HG03520 (cell line): ENCODE measurements around the gene ZFYVE16.
"Not testable (repeated sequence)": the region's sequence is repeated elsewhere in the genome, so short reads cannot be mapped to it uniquely, and the experiment has no call there.

ENCODE experiments used
- ATAC-seq: cut with Tn5 transposase; IDR thresholded peaks from one replicate; pipeline ENCODE4 v1.9.1; 2021; ENCODE audit warnings: mild to moderate bottlenecking, moderate library complexity; ENCODE audit not compliant: unreplicated experiment

ZFYVE16 gene

DNA sequence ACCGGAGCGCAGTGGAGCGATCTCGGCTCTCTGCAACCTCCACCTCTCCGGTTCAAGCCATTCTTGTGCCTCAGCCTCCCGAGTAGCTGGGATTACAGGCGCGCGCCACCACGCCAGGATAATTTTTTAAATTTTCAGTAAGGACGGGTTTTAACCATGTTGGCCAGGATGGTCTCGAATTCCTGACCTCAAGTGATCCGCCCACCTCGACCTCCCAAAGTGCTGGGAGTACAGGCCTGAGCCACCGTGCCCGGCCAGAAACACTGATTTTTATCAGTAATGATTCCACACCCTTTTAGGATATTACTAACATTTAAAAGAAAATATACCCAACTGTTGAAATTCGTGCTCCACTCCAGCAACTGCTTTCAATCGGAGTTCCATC lies 79.6 kb downstream of the ZFYVE16 start:
- no peak for ATAC-seq

DNA sequence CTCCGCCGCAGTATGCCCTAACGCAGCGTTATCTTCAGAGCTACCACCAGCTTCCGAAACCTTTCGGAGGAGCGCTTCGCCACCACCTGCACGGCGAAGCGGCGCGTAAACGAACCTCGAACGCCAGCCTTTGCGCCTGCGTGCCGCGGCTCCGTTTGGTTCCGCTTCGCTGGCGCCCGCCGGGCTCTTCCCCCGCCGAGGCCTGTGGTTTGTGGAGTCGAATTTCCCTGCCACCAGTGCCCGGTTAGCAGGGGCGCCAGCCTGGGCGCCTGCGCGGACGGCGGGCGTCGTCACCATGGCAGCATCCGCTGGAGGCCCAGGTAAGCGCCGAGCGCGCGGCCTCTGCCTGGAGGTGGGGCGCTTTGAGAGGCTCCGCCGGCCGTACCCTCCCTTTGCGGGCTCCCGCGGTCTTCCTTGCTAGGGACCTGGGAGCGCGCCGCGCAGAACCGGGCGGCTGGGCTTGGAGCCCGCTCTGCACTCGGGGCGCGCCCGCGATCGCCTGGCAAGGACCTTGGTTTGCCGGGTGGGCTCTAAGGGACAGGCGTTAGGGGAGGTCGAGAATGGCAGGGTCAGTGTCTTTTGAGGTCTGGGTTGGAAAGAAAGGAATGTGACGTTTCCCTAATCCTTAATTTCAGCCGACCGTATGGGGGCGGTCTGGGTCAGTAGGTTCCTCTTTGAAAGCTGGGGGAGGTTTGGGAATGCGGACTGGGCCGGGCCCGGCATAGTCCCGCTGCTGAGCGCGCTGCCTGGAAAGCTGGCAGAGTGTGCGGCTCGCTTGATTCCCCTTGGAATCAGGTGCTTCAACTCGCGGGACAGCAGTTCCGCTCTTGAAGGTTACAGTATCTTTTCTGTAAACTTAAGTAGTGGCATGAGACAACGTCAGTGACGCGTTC lies 80.2 kb downstream of the ZFYVE16 start, which contains the start of gene FAM151B:
Gene FAM151B, plus strand, starts transcription at position 272 of the 893 bp plus-strand sequence. Its CDS starts 24 bp downstream, at position 296.
- ATAC-seq = peak; percentile 76

DNA sequence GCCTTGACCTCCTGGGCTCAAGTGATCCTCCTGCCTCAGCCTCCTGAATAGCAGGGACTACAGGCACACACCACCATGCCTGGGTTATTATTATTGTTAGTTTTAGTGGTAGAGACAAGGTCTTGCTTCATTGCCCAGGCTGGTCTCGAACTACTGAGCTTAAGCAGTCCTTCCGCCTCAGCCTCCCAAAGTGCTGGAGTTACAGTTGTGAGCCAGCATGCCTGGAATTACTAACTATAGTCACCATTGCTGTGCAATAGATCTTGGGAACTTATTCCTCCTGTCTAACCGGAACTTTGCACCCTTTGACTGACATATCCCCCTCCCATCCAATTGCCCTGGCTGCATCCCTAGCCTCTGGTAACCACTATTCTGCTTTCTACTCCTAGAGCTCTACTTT lies 83.4 kb downstream of the ZFYVE16 start:
- ATAC-seq = no peak

DNA sequence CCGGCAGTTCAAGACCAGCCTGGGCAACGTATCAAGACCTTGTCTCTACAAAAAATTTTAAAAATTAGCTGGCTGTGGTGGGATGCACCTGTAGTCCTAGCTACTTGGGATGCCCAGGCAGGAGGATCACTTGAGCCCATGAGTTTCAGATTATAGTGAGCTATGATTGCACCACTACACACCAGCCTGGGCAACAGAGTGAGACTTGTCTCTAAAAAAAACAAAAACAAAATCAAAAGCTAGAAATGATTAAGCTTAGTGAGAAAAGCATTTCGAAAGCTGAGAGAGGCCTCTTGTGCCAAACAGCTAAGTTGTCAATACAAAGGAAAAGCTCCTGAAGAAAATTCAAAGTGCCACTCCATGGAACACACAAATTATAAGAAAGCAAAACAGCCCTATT lies 84.9 kb downstream of the ZFYVE16 start:
- no peak for ATAC-seq

DNA sequence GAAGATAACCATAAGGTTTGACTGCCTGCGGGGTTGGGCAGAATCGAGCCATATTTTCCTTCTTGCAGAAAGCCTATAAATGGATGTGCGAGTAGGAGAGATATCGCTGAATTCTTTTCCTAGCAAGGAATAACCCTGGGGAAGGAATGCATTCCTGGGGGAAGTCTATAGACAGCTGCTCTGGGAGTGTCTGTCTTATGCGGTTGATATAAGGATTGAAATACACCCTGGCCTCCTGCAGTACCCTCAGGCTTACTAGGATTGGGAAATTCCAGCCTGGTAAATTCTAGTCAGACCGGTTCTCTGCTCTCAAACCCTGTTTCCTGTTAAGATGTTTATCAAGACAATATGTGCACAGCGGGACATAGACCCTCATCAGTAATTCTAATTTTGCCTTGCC lies 85.6 kb downstream of the ZFYVE16 start:
- ATAC-seq = not testable (repeated sequence)

DNA sequence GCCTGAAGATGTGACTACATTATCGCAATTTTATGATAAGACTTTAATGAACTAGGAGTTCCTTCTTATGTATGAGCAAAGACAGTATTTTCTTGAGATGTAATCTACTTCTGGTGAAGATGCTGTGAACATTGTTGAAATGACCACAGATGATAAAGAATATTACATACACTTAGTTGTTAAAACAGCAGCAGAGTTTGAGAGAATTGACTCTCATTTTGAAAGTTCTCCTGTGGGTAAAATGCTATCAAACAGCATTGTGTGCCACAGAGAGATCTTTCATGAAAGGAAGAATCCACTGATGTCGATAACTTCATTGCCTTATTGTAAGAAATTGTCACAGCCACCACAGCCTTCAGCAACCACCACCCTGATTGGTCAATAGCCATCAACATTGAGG lies 88.0 kb downstream of the ZFYVE16 start:
- no peak for ATAC-seq

DNA sequence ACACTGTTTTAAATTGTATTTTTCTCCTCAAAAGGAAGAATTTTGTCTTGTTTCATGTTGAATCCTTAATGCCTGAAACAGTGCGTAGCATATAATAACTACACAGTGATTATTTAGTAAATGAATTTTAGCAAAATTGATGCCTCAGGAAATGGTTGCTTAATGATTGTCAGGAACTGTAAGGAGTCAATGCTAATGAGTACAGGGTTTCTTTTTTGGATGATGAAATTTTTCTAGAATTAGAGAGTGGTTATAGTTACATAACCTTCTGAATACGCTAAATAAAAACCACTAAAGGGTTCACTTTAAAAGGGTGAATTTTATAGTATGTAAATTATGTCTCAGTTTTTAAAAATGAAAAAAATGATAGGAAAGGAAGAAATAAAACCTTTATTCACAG lies 94.9 kb downstream of the ZFYVE16 start:
- ATAC-seq = no peak

DNA sequence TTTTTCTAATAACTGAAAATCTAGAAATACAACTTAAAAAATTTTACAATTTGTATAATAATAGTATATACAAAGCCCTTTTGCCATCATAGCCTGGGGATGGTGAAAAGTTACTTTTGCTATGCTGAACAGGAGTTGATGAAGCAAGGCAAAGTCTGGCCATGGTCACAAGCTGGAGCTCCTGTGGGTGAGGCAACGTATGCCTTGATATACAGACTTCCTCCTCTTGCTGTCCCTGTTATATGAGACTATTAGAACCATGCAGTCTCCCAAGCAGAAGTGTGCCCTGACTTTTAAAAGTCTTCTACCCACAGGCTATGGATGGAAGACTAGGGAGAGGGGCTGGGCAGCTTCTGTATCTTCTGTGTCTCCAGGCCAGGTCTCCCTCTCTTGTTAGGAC lies 95.8 kb downstream of the ZFYVE16 start:
- ATAC-seq = no peak

DNA sequence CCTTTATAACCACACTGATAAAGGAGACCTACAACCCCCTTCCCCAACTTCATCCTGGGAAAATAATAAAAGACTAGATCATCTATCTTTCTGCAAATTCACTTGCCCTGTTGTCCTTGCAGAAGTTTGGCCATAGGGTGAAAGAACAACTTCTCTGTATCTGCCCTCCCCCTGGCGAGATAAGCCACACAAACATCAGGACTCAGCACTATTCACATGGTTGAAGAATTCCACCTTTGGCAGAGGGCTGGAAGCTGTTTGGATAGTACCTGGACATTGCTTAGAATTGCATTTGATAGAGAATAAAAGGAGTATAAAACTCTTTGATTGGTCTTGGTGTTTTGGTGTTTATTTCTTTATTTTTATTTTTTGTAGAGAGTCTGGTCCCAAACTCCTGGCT lies 97.0 kb downstream of the ZFYVE16 start:
- ATAC-seq = no peak

DNA sequence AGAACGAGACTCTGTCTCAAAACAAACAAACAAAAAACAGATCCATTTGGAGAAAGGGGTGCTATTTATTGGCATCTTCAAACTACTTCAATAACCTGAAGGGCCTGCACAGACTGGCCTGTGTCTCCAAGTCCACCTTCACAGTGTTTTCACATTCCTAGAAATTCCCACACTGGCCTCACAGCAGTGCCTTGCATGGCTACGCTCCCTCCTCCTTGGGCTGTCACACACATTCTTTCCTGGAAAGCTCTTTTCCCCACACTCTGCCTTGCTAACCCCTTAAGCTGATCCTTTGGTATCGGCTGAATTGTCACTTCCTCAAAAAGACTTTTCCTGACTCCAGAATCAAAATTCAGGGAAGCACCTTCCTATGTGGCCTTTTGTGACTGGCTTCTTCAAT lies 99.8 kb downstream of the ZFYVE16 start:
- ATAC-seq = no peak

DNA sequence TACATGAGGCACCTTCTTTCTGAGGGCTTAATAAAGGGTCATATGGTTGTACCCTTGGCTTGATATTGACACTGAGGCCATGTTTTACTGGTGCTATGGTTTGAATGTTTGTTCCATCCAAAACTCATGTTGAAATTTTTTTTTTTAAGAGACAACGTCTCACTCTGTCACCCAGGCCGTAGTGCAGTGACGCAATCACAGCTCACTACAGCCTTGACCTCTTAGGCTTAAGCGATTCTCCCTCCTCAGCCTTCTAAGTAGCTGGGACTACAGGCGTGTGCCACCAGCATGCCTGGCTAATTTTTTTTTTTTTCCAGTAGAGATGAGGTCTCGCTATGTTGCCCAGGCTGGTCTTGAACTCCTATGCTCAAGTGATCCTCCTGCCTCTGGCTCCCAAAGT lies 101.0 kb downstream of the ZFYVE16 start:
- no peak for ATAC-seq

DNA sequence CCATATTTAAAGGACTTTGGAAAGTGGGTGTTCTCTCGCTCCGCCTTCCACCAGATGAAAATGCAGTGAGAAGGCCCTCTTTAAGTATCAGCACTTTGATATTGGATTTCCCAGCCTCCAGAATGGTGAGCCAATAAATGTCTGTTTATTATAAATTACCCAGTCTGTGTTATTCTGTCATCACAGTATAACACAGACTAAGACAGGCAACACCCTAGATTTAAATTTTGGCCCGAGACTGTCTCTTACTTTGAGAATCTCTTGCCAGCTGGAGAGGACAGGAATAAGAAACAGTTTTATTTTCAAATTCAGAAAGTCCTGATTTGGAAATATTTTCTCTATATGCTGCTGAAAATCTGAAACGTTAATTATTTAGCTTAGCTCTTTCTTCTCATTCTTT lies 101.5 kb downstream of the ZFYVE16 start:
- ATAC-seq = no peak

DNA sequence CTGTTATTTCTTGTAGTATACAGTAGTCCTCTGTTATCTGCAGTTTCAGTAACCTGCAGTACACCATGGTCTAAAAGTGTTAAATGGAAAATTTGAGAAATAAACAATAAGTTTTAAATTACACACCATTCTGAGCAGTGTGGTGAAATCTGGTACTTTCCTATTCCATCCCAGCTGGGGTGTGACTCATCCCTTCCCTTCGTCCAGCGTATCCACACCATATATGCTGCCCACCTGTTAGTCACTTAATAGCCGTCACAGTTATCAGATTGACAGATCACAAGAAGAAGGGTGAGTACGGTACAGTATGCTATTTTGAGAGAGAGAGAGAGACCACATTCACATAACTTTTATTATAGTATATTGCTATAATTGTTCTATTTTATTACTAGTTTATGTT lies 109.0 kb downstream of the ZFYVE16 start:
- ATAC-seq = no peak
